A549 treated with DMSO at 1 μM for 4 hours (cell line): ENCODE measurements around the gene BIRC5. TPM values are rescaled to one million over a fixed set of nuclear protein-coding genes. Genes with fewer than 3 reads are reported as not detected.

Experiments used
- total RNA-seq: library from RNA; stranded (reverse); fragments of 200-300 nt; extraction: Qiagen RNA extraction; gene quantifications from 5 replicates; pipeline ENCODE4 v1.2.3, GENCODE V29; 2022; ENCODE audit warnings: low read depth

BIRC5 gene
- 107 to 112 TPM (median 111 TPM) in 5 replicates for total RNA-seq

GRCh38 chr17:78214016-78214705, at the start of gene BIRC5:
TSS of gene BIRC5 (plus strand) at chr17:78214253. CDS start at chr17:78214317, 64 bp downstream.

DNA sequence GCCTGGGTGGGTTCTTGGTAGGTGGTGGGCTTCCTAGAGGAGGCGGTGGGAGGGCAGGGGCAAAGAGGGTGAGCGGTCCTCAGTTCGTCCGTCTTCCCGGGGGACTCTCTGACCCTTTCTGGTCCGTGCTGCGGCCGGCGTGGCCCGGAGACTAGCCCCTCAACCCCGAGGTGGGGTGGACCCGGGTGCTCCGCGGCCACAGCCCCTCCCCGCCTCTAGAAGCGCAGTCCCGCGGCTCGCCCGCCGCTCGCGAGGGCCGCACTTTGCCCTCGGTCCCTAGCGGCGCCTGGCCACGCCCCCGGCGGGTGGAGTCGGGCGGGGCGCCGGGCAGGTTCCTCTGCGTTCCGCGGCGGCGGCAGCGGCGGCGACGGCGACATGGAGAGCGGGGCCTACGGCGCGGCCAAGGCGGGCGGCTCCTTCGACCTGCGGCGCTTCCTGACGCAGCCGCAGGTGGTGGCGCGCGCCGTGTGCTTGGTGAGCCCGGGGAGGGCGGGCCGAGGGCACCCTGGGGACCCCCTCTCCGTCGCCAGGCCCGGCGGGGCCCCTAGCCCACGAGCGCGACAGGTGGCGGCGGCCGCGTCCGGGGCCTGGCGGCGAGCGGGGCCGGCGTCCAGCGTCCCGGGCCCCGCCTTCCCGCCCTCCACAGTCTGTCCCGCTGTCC, 45.7 kb upstream of the BIRC5 start, which contains the start of gene SYNGR2:
Gene SYNGR2 (plus strand): TSS at position 340 of the 661 bp plus-strand sequence. CDS start 36 bp downstream, at position 376.

GRCh38 chr17:78186692-78187595, 27.1 kb upstream of the BIRC5 start, which contains the start of the genes AFMID and TK1:
TSS of gene AFMID (plus strand) at chr17:78187362. CDS start at chr17:78187371, 9 bp downstream.
TSS of gene TK1 (minus strand) at chr17:78187052. CDS start at chr17:78186994, 58 bp downstream.

DNA sequence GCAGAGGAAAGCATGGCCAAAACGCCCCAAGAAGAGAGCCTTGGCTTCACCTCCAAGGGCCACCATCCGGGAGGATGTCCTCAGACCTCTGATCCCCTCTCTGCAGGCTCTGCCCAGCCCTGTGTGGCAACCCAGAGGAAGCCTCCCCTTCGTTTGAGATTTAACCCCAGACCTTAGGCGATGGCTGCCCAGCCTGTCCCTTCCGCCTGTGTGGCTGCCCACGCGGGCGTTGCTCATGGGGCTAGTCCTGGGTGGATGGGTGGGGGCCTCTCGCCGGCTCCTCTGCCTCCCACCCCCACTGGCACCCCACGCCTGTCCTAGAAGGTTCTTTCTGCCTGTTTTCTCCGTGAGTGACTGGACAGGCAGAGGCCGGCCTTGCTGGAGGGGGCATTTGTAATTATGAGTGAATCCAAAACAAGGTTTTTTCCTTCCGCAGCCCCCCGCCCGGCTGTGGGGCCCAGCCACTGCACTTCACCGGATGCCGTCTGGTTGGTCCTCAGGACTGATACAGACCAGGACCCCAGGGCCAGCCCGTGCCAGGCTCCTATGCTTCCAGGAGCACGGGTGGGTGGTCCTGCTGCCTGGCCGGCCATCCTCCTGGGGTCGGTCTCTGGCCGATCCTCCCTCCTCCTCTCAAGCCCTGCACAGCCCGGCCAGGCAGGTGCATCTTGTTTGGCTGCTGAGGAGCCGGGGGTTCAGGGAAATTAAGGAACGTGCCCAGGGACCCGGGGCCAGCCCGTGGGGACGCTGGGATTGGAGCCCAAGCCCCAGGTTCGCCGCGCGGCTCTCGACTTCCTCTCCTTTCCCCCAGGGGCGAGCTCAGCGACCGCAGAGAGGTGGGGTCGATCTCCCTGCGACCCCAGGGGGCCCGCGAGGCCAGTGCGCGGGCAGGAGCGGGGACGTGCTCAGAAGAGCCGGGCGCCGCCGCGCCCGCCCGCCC, 17.2 kb downstream of the BIRC5 start, which contains the start of gene TMEM235:
Gene TMEM235 (plus strand): TSS at position 636 of the 940 bp plus-strand sequence. CDS start 393 bp downstream, outside the sequence.

Other genes with a start within 250 kb of the BIRC5 start
- gene TMC6, start 85.5 kb upstream of the BIRC5 start, total RNA-seq: 6.3 to 12.5 TPM (median 10.1 TPM) in 5 replicates
- gene TMC8, start 83.5 kb upstream of the BIRC5 start, total RNA-seq: 0.28 to 0.68 TPM (median 0.48 TPM) in 5 replicates
- gene C17orf99, start 67.9 kb upstream of the BIRC5 start, total RNA-seq: not detected in 5 replicates
- gene SYNGR2, start 45.7 kb upstream of the BIRC5 start, total RNA-seq: 144 to 217 TPM (median 187 TPM) in 5 replicates
- 194 to 287 TPM (median 233 TPM) in 5 replicates for gene TK1, start 27.2 kb upstream of the BIRC5 start, total RNA-seq
- 41.4 to 53.0 TPM (median 45.0 TPM) in 5 replicates for gene AFMID, start 26.9 kb upstream of the BIRC5 start, total RNA-seq
- gene TMEM235, start 17.4 kb downstream of the BIRC5 start, total RNA-seq: not detected in 5 replicates
- gene SOCS3, start 145.8 kb downstream of the BIRC5 start, total RNA-seq: 33.4 to 50.1 TPM (median 39.0 TPM) in 5 replicates
- 21.8 to 30.7 TPM (median 26.5 TPM) in 5 replicates for gene PGS1, start 164.4 kb downstream of the BIRC5 start, total RNA-seq